ENCODE results near the gene AKT3.

DNA sequence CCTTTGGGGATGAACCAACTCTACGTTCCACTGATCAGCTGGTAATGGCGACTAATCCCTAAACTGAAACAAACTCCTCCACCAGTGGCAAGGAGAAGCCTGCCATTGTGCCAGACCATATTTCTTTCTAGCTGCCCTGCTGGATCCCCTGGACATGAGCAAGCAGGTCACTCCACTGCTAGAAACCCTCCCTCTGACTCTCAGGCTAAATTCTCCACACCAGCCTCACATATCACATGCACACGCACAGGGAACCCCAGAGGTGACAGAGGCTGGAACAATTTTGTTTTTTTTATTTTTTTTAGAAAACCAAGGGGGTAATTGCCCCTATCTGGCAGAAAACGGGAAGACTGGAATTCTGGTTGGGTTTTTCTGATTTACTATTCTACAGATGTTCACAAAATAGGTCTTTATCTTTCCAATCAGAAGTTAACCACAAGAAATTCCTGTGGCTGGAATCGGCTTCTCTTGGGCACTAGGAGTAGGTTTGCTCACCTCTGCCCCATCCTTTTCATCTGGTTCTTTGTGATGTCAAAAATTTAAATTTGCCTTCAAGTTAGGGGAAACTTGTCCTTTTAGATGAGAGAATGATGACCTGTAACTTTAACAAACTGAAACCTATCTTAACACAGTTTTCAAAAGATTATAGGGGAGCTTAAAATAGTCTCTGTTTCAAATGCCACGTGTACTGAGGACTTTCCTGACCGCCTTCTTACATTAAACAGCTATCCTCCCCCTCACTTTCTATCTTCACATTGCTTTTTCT is 336.1 kb downstream of the AKT3 start:
- TF ChIP-seq, protein P1, sequence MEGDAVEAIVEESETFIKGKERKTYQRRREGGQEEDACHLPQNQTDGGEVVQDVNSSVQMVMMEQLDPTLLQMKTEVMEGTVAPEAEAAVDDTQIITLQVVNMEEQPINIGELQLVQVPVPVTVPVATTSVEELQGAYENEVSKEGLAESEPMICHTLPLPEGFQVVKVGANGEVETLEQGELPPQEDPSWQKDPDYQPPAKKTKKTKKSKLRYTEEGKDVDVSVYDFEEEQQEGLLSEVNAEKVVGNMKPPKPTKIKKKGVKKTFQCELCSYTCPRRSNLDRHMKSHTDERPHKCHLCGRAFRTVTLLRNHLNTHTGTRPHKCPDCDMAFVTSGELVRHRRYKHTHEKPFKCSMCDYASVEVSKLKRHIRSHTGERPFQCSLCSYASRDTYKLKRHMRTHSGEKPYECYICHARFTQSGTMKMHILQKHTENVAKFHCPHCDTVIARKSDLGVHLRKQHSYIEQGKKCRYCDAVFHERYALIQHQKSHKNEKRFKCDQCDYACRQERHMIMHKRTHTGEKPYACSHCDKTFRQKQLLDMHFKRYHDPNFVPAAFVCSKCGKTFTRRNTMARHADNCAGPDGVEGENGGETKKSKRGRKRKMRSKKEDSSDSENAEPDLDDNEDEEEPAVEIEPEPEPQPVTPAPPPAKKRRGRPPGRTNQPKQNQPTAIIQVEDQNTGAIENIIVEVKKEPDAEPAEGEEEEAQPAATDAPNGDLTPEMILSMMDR (IDR thresholded peaks at IDR 0.05) = no peak
- no peak for TF ChIP-seq EP300 (IDR thresholded peaks at IDR 0.05)
- no peak for TF ChIP-seq POLR2AphosphoS5 (IDR thresholded peaks at IDR 0.05)
- TF ChIP-seq POLR2A (IDR thresholded peaks at IDR 0.05) = no peak

Data from suprapubic skin (tissue), 4 donors.